Measurements from ENCODE around the gene PACS2. TPM values are rescaled to one million over a fixed set of nuclear protein-coding genes. Genes with fewer than 3 reads are reported as not detected.

Gene PACS2
- total RNA-seq, 1 donor from 2014 or later, result 32.3 TPM

DNA sequence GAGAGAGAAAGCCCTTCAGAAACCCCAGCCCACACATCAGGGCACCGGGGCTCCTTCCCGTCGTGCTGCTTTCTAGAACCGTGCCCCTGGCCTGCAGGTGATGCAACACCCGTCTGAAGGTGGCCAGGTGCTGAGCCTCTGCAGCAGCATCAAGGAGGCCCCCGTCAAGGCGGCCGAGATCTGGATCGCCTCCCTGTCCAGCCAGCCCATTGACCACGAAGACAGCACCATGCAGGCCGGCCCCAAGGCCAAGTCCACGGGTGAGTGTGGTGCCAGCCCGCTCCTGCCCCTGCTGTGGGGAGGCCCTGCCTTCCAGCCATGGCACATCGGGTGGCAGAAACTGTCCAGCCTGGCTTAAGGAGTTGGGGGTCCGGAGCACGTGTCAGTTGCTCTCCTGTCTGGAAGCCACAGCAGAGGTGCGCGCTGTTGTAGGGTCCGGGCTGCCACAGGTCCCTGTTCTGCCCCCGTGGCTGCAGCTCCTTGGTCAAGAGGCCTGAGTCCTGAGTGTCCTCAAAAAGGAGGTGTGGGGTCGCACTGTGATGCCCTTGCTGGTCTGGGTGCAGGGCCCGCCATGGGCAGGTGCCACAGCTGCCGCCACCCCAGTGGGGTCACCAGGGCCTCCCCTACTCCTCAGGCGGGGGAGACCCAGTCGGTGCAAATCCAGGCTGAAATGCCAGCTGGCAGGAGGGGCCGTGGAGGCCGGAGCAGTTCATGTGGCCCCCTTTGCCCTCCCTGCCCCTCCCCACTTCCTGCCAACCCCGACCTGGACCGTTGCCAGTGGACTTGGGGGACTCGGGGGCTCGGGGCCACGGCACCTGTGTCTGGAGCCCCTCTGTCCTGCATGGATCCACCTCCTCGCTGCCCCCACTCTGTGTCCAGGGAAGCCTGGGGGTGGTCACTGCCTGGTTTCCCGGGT, 52.8 kb downstream of the PACS2 start:
- peaks cover 5% of the 10 kb centered on the region for H3K4me1 Mint-ChIP-seq (ENCODE audit: low read depth)
- H3K4me3 Mint-ChIP-seq, result no peak overlapping the region
- no peaks in the 10 kb centered on the region for H3K9me3 Mint-ChIP-seq
- no peaks in the 10 kb centered on the region for H3K36me3 Mint-ChIP-seq (ENCODE audit: low read depth)
- no peak for DNase-seq (ENCODE audit: low spot score)
- peaks cover 6% of the 10 kb centered on the region for H3K27me3 Mint-ChIP-seq (ENCODE audit: insufficient read depth)
- H3K27ac Mint-ChIP-seq, result no peak overlapping the region
- intact Hi-C loops (cut with micrococcal nuclease), result no loop called here

DNA sequence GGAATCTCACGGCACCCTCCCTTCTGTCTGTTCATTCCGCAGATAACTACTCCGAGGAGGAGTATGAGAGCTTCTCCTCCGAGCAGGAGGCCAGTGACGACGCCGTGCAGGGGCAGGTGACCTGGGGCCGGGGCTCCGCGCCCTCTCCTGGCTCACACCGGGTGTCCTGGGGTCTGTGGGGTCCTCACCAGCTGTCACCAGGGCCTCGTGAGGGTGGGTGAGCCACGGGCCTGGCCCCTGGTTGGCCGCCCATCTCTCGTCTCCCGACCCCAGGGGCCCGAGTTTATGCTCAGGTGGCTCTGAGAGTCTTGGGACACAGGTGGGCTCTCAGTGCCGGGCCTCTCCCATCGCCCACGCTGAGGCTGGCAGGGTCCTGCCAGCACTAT, 53.5 kb downstream of the PACS2 start:
- no peak for DNase-seq (ENCODE audit: low spot score)
- intact Hi-C loops (cut with micrococcal nuclease), result no loop called here
- H3K9me3 Mint-ChIP-seq, result no peaks in the 10 kb centered on the region
- H3K4me1 Mint-ChIP-seq (ENCODE audit: low read depth), result peaks cover 5% of the 10 kb centered on the region
- peaks cover 6% of the 10 kb centered on the region for H3K27me3 Mint-ChIP-seq (ENCODE audit: insufficient read depth)
- H3K4me3 Mint-ChIP-seq, result no peak overlapping the region
- H3K36me3 Mint-ChIP-seq (ENCODE audit: low read depth), result no peaks in the 10 kb centered on the region
- H3K27ac Mint-ChIP-seq, result no peak overlapping the region

DNA sequence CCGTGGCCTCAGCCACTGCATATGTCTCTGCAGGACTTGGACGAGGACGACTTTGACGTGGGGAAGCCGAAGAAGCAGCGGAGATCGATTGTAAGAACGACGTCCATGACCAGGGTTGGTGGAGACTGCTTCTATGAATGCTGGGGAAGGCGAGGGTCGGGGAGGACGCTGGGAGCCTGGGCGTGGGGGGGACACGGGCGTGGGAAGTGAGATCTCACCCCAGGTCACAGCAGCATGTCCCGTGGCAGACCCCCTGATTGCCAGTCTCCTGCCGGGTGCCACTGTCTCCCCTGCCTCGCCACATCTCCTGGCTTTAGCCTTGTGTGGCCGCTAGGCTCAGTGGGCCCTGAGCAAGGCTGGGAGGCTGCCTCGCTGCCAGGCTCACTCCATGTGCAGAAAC, 53.9 kb downstream of the PACS2 start:
- Mint-ChIP-seq H3K36me3 (ENCODE audit: low read depth) (no peaks in the 10 kb centered on the region), H3K27me3 (ENCODE audit: insufficient read depth) (peaks cover 6% of the 10 kb centered on the region), H3K27ac (no peak overlapping the region), H3K9me3 (no peaks in the 10 kb centered on the region), H3K4me1 (ENCODE audit: low read depth) (peaks cover 5% of the 10 kb centered on the region), H3K4me3 (no peak overlapping the region)
- intact Hi-C loops (cut with micrococcal nuclease), result no loop called here
- DNase-seq (ENCODE audit: low spot score), result no peak

DNA sequence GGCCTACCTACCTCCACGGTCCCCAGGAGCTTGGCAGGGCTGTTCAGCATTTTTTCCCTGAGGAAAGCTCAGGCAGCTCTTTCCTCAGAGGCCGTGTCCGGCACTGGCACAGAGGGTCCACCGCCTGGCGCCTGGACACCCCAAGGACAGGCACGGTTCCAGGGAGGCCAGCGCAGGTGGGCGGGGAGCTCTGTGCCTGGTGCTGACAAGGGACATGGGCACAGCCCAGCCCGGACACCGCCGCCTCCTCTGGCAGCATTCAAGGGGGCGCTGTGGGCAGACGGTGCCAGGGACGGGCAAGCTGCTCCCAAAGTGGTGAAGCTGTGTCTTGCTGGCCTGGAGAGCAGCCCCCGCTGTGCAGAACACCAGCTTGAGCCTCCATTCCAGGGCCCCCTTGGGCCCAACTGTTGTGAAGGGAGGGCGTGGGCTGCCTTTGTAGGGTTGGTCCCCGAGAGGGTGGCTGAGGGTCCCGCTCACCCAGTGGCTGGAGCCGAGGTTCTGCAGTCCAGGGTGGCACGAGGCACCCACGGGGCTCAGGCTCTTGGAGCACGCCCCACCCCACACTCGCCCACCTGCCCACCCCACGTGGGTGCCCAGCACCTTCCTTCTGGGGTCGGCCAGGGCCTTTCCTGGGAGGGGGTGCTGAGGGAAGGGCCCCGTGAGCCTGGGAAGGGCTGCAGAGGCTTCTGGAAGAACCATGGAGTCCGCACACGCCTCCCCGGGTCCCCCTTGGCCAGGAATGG, 54.5 kb downstream of the PACS2 start:
- H3K4me1 Mint-ChIP-seq (ENCODE audit: low read depth), result peaks cover 5% of the 10 kb centered on the region

DNA sequence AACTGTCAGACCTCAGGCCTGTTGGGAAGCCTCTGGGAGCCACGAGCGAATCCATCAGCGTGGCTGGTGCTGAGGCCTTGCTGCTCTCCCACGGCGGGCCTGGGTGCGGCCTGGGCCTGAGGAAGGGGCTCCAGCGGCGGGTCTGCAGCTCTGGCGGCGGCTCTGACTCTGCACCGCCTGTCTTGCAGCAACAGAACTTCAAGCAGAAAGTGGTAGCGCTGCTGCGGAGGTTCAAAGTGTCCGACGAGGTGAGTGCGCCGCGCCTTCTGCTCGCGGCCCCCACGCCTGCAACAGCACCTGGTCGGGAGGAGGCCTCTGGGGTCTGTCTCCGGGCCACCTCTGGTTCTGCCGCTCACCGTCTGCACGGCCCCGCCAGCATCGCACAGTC, 55.1 kb downstream of the PACS2 start:
- H3K4me1 Mint-ChIP-seq (ENCODE audit: low read depth), result peaks cover 5% of the 10 kb centered on the region
- H3K27me3 Mint-ChIP-seq (ENCODE audit: insufficient read depth), result no peaks in the 10 kb centered on the region
- H3K27ac Mint-ChIP-seq, result no peak overlapping the region
- DNase-seq (ENCODE audit: low spot score), result no peak
- H3K9me3 Mint-ChIP-seq, result no peaks in the 10 kb centered on the region
- no peaks in the 10 kb centered on the region for H3K36me3 Mint-ChIP-seq (ENCODE audit: low read depth)
- intact Hi-C loops (cut with micrococcal nuclease), result loop anchor here (1.0 to 2.0 kb wide), 3 partner anchors 29 to 159 kb away; partner anchors contain the start of gene TEX22
- H3K4me3 Mint-ChIP-seq, result no peak overlapping the region

More for the DNA sequence above, 54.5 kb downstream of the PACS2 start:
- DNase-seq (ENCODE audit: low spot score), result no peak
- Mint-ChIP-seq H3K4me3 (no peak overlapping the region), H3K27ac (no peak overlapping the region), H3K9me3 (no peaks in the 10 kb centered on the region), H3K36me3 (ENCODE audit: low read depth) (no peaks in the 10 kb centered on the region), H3K27me3 (ENCODE audit: insufficient read depth) (no peaks in the 10 kb centered on the region)
- intact Hi-C loops (cut with micrococcal nuclease), result no loop called here

DNA sequence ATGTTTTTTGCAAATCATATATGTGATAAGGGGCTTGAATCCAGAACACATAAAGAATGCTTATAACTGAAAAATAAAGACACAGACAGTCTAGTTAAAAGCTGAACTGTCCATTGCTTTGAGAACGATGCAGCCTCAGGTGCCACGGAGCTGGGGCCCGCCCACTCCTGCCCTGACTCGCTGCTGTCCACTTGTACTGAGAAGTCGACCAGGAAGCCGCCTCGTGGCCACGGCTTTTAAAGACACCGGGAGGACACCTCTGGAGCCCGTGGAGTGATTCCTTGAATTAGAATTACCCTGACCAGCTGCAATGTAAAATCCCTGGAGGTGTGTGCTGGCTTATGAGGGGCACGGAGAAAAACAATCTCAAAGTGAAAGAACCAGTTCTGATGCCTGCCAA, 59.8 kb downstream of the PACS2 start:
- H3K9me3 Mint-ChIP-seq, result no peaks in the 10 kb centered on the region
- DNase-seq (ENCODE audit: low spot score), result no peak
- intact Hi-C loops (cut with micrococcal nuclease), result no loop called here
- no peaks in the 10 kb centered on the region for H3K27me3 Mint-ChIP-seq (ENCODE audit: insufficient read depth)
- H3K36me3 Mint-ChIP-seq (ENCODE audit: low read depth), result peaks cover 2% of the 10 kb centered on the region
- H3K4me3 Mint-ChIP-seq, result no peak overlapping the region
- H3K4me1 Mint-ChIP-seq (ENCODE audit: low read depth), result peaks cover 16% of the 10 kb centered on the region
- H3K27ac Mint-ChIP-seq, result no peak overlapping the region

DNA sequence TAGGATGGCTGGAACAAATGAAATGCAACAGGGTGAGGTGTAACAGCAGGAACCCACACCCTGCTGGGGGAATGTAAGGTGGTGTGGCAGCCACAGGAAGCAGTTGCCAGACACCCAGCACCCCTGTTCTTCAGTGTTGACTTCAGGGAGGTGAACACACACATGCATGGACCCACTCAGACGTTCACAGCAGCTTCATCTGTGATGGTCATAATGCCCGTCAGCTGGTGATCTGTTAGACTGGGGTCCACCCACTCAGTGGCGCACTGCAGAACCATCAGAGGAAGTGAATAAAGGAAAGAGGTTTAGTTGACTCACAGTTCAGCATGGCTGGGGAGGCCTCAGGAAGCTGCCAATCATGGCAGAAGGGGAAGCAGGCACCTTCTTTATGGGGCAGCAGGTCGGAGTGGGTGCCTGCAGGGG, 61.1 kb downstream of the PACS2 start:
- peak overlapping the region; percentile 8 for H3K4me3 Mint-ChIP-seq
- H3K27ac Mint-ChIP-seq, result peak overlapping the region; percentile 95
- H3K27me3 Mint-ChIP-seq (ENCODE audit: insufficient read depth), result no peaks in the 10 kb centered on the region
- intact Hi-C loops (cut with micrococcal nuclease), result no loop called here
- no peaks in the 10 kb centered on the region for H3K9me3 Mint-ChIP-seq
- peak; percentile 25 for DNase-seq (ENCODE audit: low spot score)
- peaks cover 16% of the 10 kb centered on the region for H3K4me1 Mint-ChIP-seq (ENCODE audit: low read depth)
- H3K36me3 Mint-ChIP-seq (ENCODE audit: low read depth), result peaks cover 2% of the 10 kb centered on the region

DNA sequence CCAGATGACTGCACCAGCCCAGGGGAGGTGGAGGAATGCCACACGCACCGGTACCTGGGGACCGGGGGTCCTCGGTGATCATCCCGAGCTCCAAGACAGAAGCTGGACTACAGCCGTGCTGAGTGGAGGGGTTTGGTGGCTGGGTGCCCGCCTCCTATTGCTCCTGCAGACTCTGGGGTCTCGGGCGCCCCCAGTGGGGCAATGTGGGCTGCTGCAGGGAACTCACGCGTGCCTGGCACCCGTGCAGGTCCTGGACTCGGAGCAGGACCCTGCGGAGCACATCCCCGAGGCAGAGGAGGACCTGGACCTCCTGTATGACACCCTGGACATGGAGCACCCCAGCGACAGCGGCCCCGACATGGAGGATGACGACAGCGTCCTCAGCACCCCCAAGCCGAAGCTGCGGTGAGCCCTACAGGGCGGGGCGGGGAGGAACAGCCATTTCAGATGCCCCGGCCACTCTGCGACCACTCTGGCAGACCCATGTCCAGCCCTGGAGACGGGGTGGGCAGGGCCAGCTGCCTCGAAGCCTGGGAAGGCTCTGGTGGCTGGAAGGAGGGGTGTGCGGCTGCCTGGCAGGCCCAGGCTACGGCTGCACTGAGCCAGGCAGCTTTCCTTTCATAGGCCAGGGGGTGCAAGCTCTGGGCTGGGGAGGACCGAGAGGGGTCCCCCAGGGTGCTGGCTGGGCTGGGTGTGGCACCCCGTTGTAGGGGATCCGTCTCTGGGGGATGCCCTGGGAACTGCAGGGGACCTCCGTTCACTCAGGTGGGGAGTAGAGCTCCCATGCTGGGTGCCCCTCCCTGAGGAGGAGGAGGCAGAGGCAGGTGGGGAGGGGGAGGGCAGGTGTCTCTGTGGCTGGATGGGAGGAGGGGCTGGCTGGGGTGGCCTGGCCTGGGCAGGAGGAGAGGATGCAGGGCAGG, 62.2 kb downstream of the PACS2 start:
- H3K27me3 Mint-ChIP-seq (ENCODE audit: insufficient read depth), result no peaks in the 10 kb centered on the region
- no peak for DNase-seq (ENCODE audit: low spot score)
- peaks cover 2% of the 10 kb centered on the region for H3K36me3 Mint-ChIP-seq (ENCODE audit: low read depth)
- intact Hi-C loops (cut with micrococcal nuclease), result no loop called here
- H3K27ac Mint-ChIP-seq, result no peak overlapping the region
- H3K4me3 Mint-ChIP-seq, result no peak overlapping the region
- H3K4me1 Mint-ChIP-seq (ENCODE audit: low read depth), result peaks cover 11% of the 10 kb centered on the region
- no peaks in the 10 kb centered on the region for H3K9me3 Mint-ChIP-seq

DNA sequence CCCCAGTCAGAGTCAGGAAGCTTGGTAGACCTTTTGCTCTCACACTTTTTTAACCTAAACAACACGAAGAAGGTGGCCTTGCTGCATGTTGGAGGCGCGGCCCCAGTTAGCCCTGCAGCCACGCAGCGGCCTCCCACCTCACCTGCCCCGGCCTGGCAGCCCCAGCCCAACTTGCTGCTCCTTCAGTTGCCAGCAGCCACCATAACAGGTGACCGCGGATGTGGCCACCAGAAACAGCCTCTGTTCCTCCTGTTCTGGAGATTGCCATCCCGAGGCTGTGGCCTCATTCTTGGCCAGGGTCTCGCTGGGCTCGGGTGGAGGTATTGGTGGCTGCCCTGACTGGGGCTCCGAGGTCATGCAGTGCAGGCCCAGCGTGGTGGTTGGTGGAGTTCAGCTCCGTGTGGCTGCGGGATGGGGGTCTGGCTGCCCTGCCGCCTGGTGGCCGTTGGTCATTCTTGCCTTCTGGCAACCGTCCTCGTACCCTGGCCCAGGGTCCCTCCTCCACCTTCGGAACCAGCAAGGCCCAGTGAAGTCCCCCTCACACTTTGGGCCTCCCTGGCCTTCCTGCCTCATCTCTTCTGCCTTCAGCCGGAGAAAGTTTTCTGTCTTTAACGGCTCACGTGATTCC, 63.1 kb downstream of the PACS2 start:
- Mint-ChIP-seq H3K4me1 (ENCODE audit: low read depth) (peaks cover 11% of the 10 kb centered on the region), H3K36me3 (ENCODE audit: low read depth) (peaks cover 2% of the 10 kb centered on the region), H3K4me3 (no peak overlapping the region), H3K9me3 (no peaks in the 10 kb centered on the region), H3K27me3 (ENCODE audit: insufficient read depth) (no peaks in the 10 kb centered on the region), H3K27ac (no peak overlapping the region)
- intact Hi-C loops (cut with micrococcal nuclease), result no loop called here
- DNase-seq (ENCODE audit: low spot score), result no peak

DNA sequence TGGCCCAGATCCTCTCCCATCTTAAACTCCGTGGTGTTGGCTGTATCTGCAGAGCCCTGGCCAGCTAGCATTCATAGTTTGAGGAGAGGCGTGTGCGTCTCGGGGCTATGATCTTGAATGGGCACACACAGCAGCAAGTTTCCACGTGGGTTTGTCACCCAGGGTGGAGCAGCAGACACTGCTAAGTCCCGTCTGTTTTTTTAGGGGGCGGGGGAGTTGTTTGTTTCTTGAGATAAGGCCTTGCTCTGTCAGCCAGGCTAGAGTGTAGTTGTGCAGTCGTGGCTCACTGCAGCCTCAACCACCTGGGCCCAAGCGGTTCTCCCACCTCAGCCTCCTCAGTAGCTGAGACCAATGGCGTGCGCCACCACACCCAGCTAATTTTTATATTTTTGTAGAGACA, 63.7 kb downstream of the PACS2 start:
- H3K4me3 Mint-ChIP-seq, result no peak overlapping the region
- no peak overlapping the region for H3K27ac Mint-ChIP-seq
- intact Hi-C loops (cut with micrococcal nuclease), result no loop called here
- H3K4me1 Mint-ChIP-seq (ENCODE audit: low read depth), result peaks cover 11% of the 10 kb centered on the region
- DNase-seq (ENCODE audit: low spot score), result no peak
- peaks cover 2% of the 10 kb centered on the region for H3K36me3 Mint-ChIP-seq (ENCODE audit: low read depth)
- H3K9me3 Mint-ChIP-seq, result no peaks in the 10 kb centered on the region
- no peaks in the 10 kb centered on the region for H3K27me3 Mint-ChIP-seq (ENCODE audit: insufficient read depth)

DNA sequence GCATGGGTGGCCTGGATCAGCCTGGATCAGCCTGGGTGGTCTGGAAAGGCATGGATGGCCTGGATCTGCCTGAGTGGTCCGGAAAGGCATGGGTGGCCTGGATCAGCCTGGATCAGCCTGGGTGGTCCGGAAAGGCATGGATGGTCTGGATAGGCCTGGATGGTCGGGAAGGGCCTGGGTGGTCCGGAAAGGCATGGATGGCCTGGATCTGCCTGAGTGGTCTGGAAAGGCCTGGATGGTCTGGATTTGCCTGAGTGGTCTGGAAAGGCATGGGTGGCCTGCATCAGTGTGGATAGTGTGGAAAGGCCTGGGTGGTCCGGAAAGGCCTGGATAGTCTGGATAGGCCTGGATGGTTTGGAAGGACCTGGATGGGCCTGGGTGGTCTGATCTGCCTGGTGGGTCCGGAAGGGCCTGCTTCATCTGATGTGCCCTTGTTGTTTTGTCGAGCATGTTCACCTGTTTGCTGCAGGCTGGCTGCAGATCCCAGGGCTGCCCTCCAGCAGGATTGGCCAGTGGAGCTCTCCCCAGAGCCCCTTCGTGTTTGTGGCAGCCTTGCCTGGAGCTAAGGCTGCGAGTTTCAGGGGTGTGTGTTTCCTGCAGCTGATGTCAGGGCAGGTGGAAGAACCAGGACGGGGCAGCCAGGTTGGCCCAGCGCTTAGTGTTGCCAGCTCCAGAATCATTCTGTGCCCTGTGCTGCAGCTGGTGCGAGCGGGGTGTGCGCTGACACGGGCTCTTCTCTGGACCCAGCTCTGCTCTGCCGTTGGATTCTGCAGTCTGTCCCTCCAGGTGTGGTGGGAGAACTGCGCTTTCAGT, 64.5 kb downstream of the PACS2 start:
- Mint-ChIP-seq H3K27ac (no peak overlapping the region), H3K36me3 (ENCODE audit: low read depth) (peaks cover 2% of the 10 kb centered on the region), H3K27me3 (ENCODE audit: insufficient read depth) (no peaks in the 10 kb centered on the region), H3K4me1 (ENCODE audit: low read depth) (peaks cover 11% of the 10 kb centered on the region), H3K4me3 (no peak overlapping the region), H3K9me3 (no peaks in the 10 kb centered on the region)
- no peak for DNase-seq (ENCODE audit: low spot score)
- intact Hi-C loops (cut with micrococcal nuclease), result no loop called here

DNA sequence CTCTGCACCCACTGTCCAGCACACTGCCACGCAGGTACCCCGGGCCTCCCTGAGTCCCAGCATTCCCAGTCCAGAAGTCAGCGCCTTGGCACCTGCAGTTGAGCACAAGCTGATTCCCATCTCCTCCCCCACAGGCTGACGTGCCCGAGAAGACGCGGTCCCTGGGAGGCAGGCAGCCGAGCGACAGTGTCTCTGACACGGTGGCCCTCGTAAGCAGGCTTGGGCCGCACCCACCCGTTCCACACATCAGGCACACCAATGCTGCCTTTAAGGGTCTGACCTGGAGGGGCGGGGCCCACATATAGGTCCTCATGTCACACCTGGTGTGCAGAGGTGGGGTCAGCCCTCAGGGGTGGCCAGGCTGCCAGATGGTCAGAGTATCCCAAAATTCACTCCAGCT, 65.4 kb downstream of the PACS2 start:
- H3K4me1 Mint-ChIP-seq (ENCODE audit: low read depth), result peaks cover 11% of the 10 kb centered on the region
- H3K27ac Mint-ChIP-seq, result no peak overlapping the region
- no peaks in the 10 kb centered on the region for H3K9me3 Mint-ChIP-seq
- H3K36me3 Mint-ChIP-seq (ENCODE audit: low read depth), result peaks cover 2% of the 10 kb centered on the region
- H3K4me3 Mint-ChIP-seq, result no peak overlapping the region
- H3K27me3 Mint-ChIP-seq (ENCODE audit: insufficient read depth), result no peaks in the 10 kb centered on the region
- intact Hi-C loops (cut with micrococcal nuclease), result no loop called here
- no peak for DNase-seq (ENCODE audit: low spot score)
